Mesenchymal stem cell (in vitro differentiated cells and primary cell): ENCODE results near the gene FMO5.
"Not testable (repeated sequence)": the region's sequence is repeated elsewhere in the genome, so short reads cannot be mapped to it uniquely, and the experiment has no call there.

Experiments
- DNase-seq: peaks from one replicate; pipeline ENCODE4 v3.0.0-alpha.2; 2013
- H2AFZ ChIP-seq: one replicate; pipeline ENCODE4 v1.6.1; 2013; ENCODE audit warnings: low read depth, mild to moderate bottlenecking, control low read depth, inconsistent platforms, low read length, moderate library complexity
- H2AK5ac ChIP-seq: 2 replicates; pipeline ENCODE4 v1.6.1; 2013; ENCODE audit warnings: low read length, moderate library complexity, mild to moderate bottlenecking, inconsistent platforms; ENCODE audit not compliant: severe bottlenecking
- H2BK120ac ChIP-seq: one replicate; pipeline ENCODE4 v1.6.1; 2013; ENCODE audit warnings: low read depth, mild to moderate bottlenecking, inconsistent platforms, low read length, moderate library complexity
- H2BK12ac ChIP-seq, 2 experiments: one replicate each; pipeline ENCODE4 v1.6.1; 2013; ENCODE audit warnings: inconsistent platforms in 2 of 2, low read length in 2 of 2, mild to moderate bottlenecking in 2 of 2, moderate library complexity in 2 of 2, control low read depth in 1 of 2
- H2BK15ac ChIP-seq: one replicate; pipeline ENCODE4 v1.6.1; 2013; ENCODE audit warnings: mild to moderate bottlenecking, low read depth, inconsistent platforms; ENCODE audit not compliant: poor library complexity, severe bottlenecking
- H2BK5ac ChIP-seq: 2 replicates; pipeline ENCODE4 v1.6.1; 2013; ENCODE audit warnings: low read depth, mild to moderate bottlenecking, low read length, control low read depth, inconsistent platforms; ENCODE audit not compliant: poor library complexity, severe bottlenecking
- H3K14ac ChIP-seq, 2 experiments: one replicate each; pipeline ENCODE4 v1.6.1; 2013; ENCODE audit warnings: inconsistent platforms in 2 of 2, low read length in 2 of 2, control low read depth in 1 of 2, mild to moderate bottlenecking in 1 of 2, moderate library complexity in 1 of 2
- H3K18ac ChIP-seq, 2 experiments: one replicate each; pipeline ENCODE4 v1.6.1; 2013; ENCODE audit warnings: inconsistent platforms in 2 of 2, low read length in 2 of 2, control low read depth in 1 of 2, low read depth in 1 of 2, mild to moderate bottlenecking in 1 of 2
- H3K23ac ChIP-seq, 2 experiments: one replicate each; pipeline ENCODE4 v1.6.1; 2013; ENCODE audit warnings: inconsistent platforms in 2 of 2, low read length in 2 of 2, mild to moderate bottlenecking in 2 of 2, moderate library complexity in 2 of 2, control low read depth in 1 of 2
- H3K27ac ChIP-seq: 2 replicates; pipeline ENCODE4 v1.5.1; 2013; ENCODE audit warnings: mild to moderate bottlenecking, moderate library complexity, low read length, control low read depth, inconsistent platforms; ENCODE audit not compliant: poor library complexity, severe bottlenecking
- H3K27me3 ChIP-seq, 2 experiments: 2 replicates each; pipeline versions ENCODE4 v1.6.1 to v1.7.0; 2013; ENCODE audit warnings: low read length in 2 of 2, mild to moderate bottlenecking in 2 of 2, moderate library complexity in 2 of 2, control low read depth in 1 of 2, inconsistent platforms in 1 of 2; ENCODE audit not compliant: control insufficient read depth in 1 of 2, insufficient read depth in 1 of 2
- H3K36me3 ChIP-seq, 2 experiments: 2 replicates each; pipeline versions ENCODE4 v1.6.1 to v1.7.0; 2013; ENCODE audit warnings: low read length in 2 of 2, control low read depth in 1 of 2, inconsistent platforms in 1 of 2, low read depth in 1 of 2, mild to moderate bottlenecking in 1 of 2; ENCODE audit not compliant: insufficient read depth in 2 of 2, control insufficient read depth in 1 of 2
- H3K4ac ChIP-seq, 2 experiments: one replicate each; pipeline ENCODE4 v1.6.1; 2013; ENCODE audit warnings: inconsistent platforms in 2 of 2, low read length in 2 of 2, mild to moderate bottlenecking in 2 of 2, moderate library complexity in 2 of 2, control low read depth in 1 of 2, low read depth in 1 of 2
- H3K4me1 ChIP-seq: 2 replicates; pipeline ENCODE4 v1.6.1; 2013; ENCODE audit warnings: low read depth, low read length, control low read depth; ENCODE audit not compliant: control insufficient read depth, insufficient read depth
- H3K4me2 ChIP-seq: 2 replicates; pipeline ENCODE4 v1.6.1; 2013; ENCODE audit warnings: low read length, mild to moderate bottlenecking, inconsistent platforms; ENCODE audit not compliant: poor library complexity, severe bottlenecking
- H3K4me3 ChIP-seq, 2 experiments: 2 replicates each; pipeline versions ENCODE4 v1.5.1 to v1.7.0; 2013; ENCODE audit warnings: low read length in 2 of 2, mild to moderate bottlenecking in 2 of 2, control low read depth in 1 of 2, low read depth in 1 of 2; ENCODE audit not compliant: insufficient read depth in 1 of 2
- H3K79me1 ChIP-seq: replicated peaks from 2 replicates; pipeline ENCODE4 v1.6.1; 2013; ENCODE audit warnings: mild to moderate bottlenecking, control low read depth, low read length, inconsistent platforms; ENCODE audit not compliant: poor library complexity, severe bottlenecking
- H3K9ac ChIP-seq: 2 replicates; pipeline ENCODE4 v1.7.0; 2013; ENCODE audit warnings: mild to moderate bottlenecking, low read length, moderate library complexity
- H3K9me3 ChIP-seq: 2 replicates; pipeline ENCODE4 v1.7.0; 2013; ENCODE audit warnings: mild to moderate bottlenecking, low read length; ENCODE audit not compliant: control insufficient read depth
- H4K8ac ChIP-seq: one replicate; pipeline ENCODE4 v1.6.1; 2013; ENCODE audit warnings: inconsistent platforms, mild to moderate bottlenecking, low read length, moderate library complexity
- H4K91ac ChIP-seq: one replicate; pipeline ENCODE4 v1.6.1; 2013; ENCODE audit warnings: mild to moderate bottlenecking, low read length, inconsistent platforms
- WGBS: methylation state at CpG from one replicate; pipeline ENCODE4 v1.1.7; 2013; ENCODE audit warnings: mixed read lengths; 5-methylcytosine and 5-hydroxymethylcytosine counted together

The FMO5 gene

GRCh38 chr1:147163019-147163418 is 62.1 kb downstream of the FMO5 start:
- H3K27ac ChIP-seq: no peak overlapping the region
- H2BK5ac ChIP-seq: no peak overlapping the region
- no peak overlapping the region for H3K14ac ChIP-seq
- no peaks in the 10 kb centered on the region for H3K9me3 ChIP-seq
- no peak for DNase-seq
- no peak overlapping the region for H2BK12ac ChIP-seq
- H3K4me1 ChIP-seq: peaks cover 3% of the 10 kb centered on the region
- no peak overlapping the region for H3K4me2 ChIP-seq
- no peaks in the 10 kb centered on the region for H3K27me3 ChIP-seq
- no peak overlapping the region for H3K4ac ChIP-seq
- peaks cover 7 to 71% of the 10 kb centered on the region in 2 experiments for H3K36me3 ChIP-seq
- H3K23ac ChIP-seq: no peak overlapping the region
- WGBS: 100% methylated on average over 1 of the region's 1 CpG
- no peak overlapping the region for H4K91ac ChIP-seq
- H2BK15ac ChIP-seq: no peak overlapping the region
- no peak overlapping the region for H4K8ac ChIP-seq
- no peak overlapping the region for H3K18ac ChIP-seq
- H3K4me3 ChIP-seq: no peak overlapping the region
- H3K79me1 ChIP-seq: peaks cover 23% of the 10 kb centered on the region
- no peak overlapping the region for H2AK5ac ChIP-seq
- H2BK120ac ChIP-seq: no peak overlapping the region
- H3K9ac ChIP-seq: no peak overlapping the region
- H2AFZ ChIP-seq: no peak overlapping the region

- H3K36me3 ChIP-seq: peaks cover 7 to 80% of the 10 kb centered on the region in 2 experiments
- H4K91ac ChIP-seq: no peak overlapping the region
- no peak overlapping the region for H3K9ac ChIP-seq
- no peak for DNase-seq
- H3K9me3 ChIP-seq: no peaks in the 10 kb centered on the region
- H2BK120ac ChIP-seq: no peak overlapping the region
- H3K4ac ChIP-seq: no peak overlapping the region
- no peak overlapping the region for H3K4me2 ChIP-seq
- no peak overlapping the region for H2AFZ ChIP-seq
- no peak overlapping the region for H3K27ac ChIP-seq
- H2BK12ac ChIP-seq: no peak overlapping the region
- H2BK15ac ChIP-seq: no peak overlapping the region
- no peak overlapping the region for H4K8ac ChIP-seq
- no peak overlapping the region for H2AK5ac ChIP-seq
- no peak overlapping the region for H3K23ac ChIP-seq
- H3K4me1 ChIP-seq: peaks cover 1% of the 10 kb centered on the region
- H3K18ac ChIP-seq: no peak overlapping the region
- no peak overlapping the region for H3K4me3 ChIP-seq
- H3K79me1 ChIP-seq: peaks cover 23% of the 10 kb centered on the region
- no peaks in the 10 kb centered on the region for H3K27me3 ChIP-seq
- no peak overlapping the region for H3K14ac ChIP-seq
- H2BK5ac ChIP-seq: no peak overlapping the region
Observed at GRCh38 chr1:147162093-147162492, 63.0 kb downstream of the FMO5 start.

- H3K4me2 ChIP-seq, H3K4me1 ChIP-seq, H2BK12ac ChIP-seq, H3K4me3 ChIP-seq, H4K91ac ChIP-seq, H3K4ac ChIP-seq, H3K18ac ChIP-seq, H3K23ac ChIP-seq, H2BK5ac ChIP-seq, H2AK5ac ChIP-seq, H2BK15ac ChIP-seq, H4K8ac ChIP-seq, H3K27ac ChIP-seq, H3K79me1 ChIP-seq, H3K9ac ChIP-seq, H3K14ac ChIP-seq, H2BK120ac ChIP-seq, H2AFZ ChIP-seq, H3K27me3 ChIP-seq, H3K9me3 ChIP-seq: not testable (repeated sequence)
- H3K36me3 ChIP-seq: peaks cover 7 to 85% of the 10 kb centered on the region in 2 experiments
- DNase-seq: peak; percentile 3
- 100% methylated on average over 1 of the region's 2 CpGs for WGBS
Observed at GRCh38 chr1:147157116-147157515, 68.0 kb downstream of the FMO5 start.

GRCh38 chr1:147156642-147157041 is 68.5 kb downstream of the FMO5 start:
- Histone ChIP-seq H2BK120ac (no peak overlapping the region), H4K8ac (no peak overlapping the region), H2AFZ (no peak overlapping the region), H3K36me3 (peaks cover 7 to 80% of the 10 kb centered on the region in 2 experiments), H3K4me2 (no peak overlapping the region), H2BK15ac (no peak overlapping the region), H2BK12ac (no peak overlapping the region), H3K79me1 (peaks cover 7% of the 10 kb centered on the region), H3K4ac (no peak overlapping the region), H3K27ac (no peak overlapping the region), H3K4me3 (no peak overlapping the region), H2AK5ac (no peak overlapping the region), H3K9me3 (no peaks in the 10 kb centered on the region), H3K23ac (no peak overlapping the region), H3K14ac (no peak overlapping the region), H2BK5ac (no peak overlapping the region), H3K4me1 (no peaks in the 10 kb centered on the region), H3K18ac (no peak overlapping the region), H3K27me3 (no peaks in the 10 kb centered on the region), H4K91ac (no peak overlapping the region), H3K9ac (no peak overlapping the region)
- DNase-seq: no peak
- 99% methylated on average over 3 of the region's 3 CpGs for WGBS
